ENCODE results near the gene DGCR2. TPM values are rescaled to one million over a fixed set of nuclear protein-coding genes. Genes with fewer than 3 reads are reported as not detected.

Gene DGCR2
- total RNA-seq, 4 donors from 2014 or later: 44.1 to 76.5 (median 56.3) TPM

- no peaks in the 10 kb centered on the region for H3K36me3 ChIP-seq
- peak overlapping the region in 1 of 2 donors; percentile 38 for H3K4me3 ChIP-seq
- H3K27me3 ChIP-seq: peaks cover 62% of the 10 kb centered on the region
- no peak for ATAC-seq
- WGBS, 2 donors (ENCODE audit: low coverage in 1 of 2): no CpG with 5 or more reads among the region's 33 CpGs
- TF ChIP-seq POLR2AphosphoS5 (IDR thresholded peaks at IDR 0.05) (no peak), CTCF (IDR thresholded peaks at IDR 0.05) (no peak), POLR2A (IDR thresholded peaks at IDR 0.05) (no peak), EP300 (IDR thresholded peaks at IDR 0.05) (no peak)
- H3K27ac ChIP-seq: no peak overlapping the region
- H3K4me1 ChIP-seq: peaks cover 0 to 30% (median 11%) of the 10 kb centered on the region in 3 donors
- H3K9me3 ChIP-seq: peaks cover 0 to 5% (median 0%) of the 10 kb centered on the region in 3 donors
Measured at GRCh38 chr22:19148417-19149046, 26.3 kb upstream of the DGCR2 start.

- TF ChIP-seq POLR2A (IDR thresholded peaks at IDR 0.05) (no peak), CTCF (IDR thresholded peaks at IDR 0.05) (no peak), POLR2AphosphoS5 (IDR thresholded peaks at IDR 0.05) (no peak), EP300 (IDR thresholded peaks at IDR 0.05) (no peak)
- Histone ChIP-seq H3K4me1 (peaks cover 0 to 42% (median 15%) of the 10 kb centered on the region in 3 donors), H3K27ac (no peak overlapping the region), H3K9me3 (peaks cover 0 to 5% (median 0%) of the 10 kb centered on the region in 3 donors), H3K4me3 (no peak overlapping the region), H3K36me3 (peaks cover 0 to 6% of the 10 kb centered on the region in 2 donors), H3K27me3 (peaks cover 50% of the 10 kb centered on the region)
- WGBS, 2 donors (ENCODE audit: low coverage in 1 of 2): 15 to 34% methylated on average over 5 to 6 of the region's 9 CpGs
- no peak for ATAC-seq
Measured at GRCh38 chr22:19147195-19147780, 25.1 kb upstream of the DGCR2 start.

- Histone ChIP-seq H3K4me1 (peaks cover 0 to 42% (median 15%) of the 10 kb centered on the region in 3 donors), H3K36me3 (peaks cover 0 to 15% of the 10 kb centered on the region in 2 donors), H3K27me3 (peaks cover 41% of the 10 kb centered on the region), H3K9me3 (peaks cover 0 to 2% (median 0%) of the 10 kb centered on the region in 3 donors), H3K27ac (no peak overlapping the region), H3K4me3 (no peak overlapping the region)
- TF ChIP-seq EP300 (IDR thresholded peaks at IDR 0.05) (no peak), CTCF (IDR thresholded peaks at IDR 0.05) (no peak), POLR2AphosphoS5 (IDR thresholded peaks at IDR 0.05) (no peak), POLR2A (IDR thresholded peaks at IDR 0.05) (no peak)
- ATAC-seq: no peak
- 52 to 78% methylated on average over 5 to 11 of the region's 11 CpGs for WGBS, 2 donors (ENCODE audit: low coverage in 1 of 2)
Measured at GRCh38 chr22:19146215-19146968, 24.2 kb upstream of the DGCR2 start.

- H3K9me3 ChIP-seq: no peaks in the 10 kb centered on the region
- peaks cover 17% of the 10 kb centered on the region for H3K27me3 ChIP-seq
- peak overlapping the region; percentile 23 to 89 (median 86) for H3K27ac ChIP-seq
- H3K36me3 ChIP-seq: peaks cover 0 to 39% of the 10 kb centered on the region in 2 donors
- H3K4me1 ChIP-seq: peaks cover 0 to 24% (median 8%) of the 10 kb centered on the region in 3 donors
- TF ChIP-seq CTCF (IDR thresholded peaks at IDR 0.05): no peak
- no peak for TF ChIP-seq EP300 (IDR thresholded peaks at IDR 0.05)
- TF ChIP-seq POLR2A (IDR thresholded peaks at IDR 0.05): no peak
- no peak for TF ChIP-seq POLR2AphosphoS5 (IDR thresholded peaks at IDR 0.05)
- ATAC-seq: no peak
- WGBS, 2 donors (ENCODE audit: low coverage in 1 of 2): 2% methylated on average over 8 to 15 of the region's 17 CpGs
- peak overlapping the region; percentile 49 to 80 for H3K4me3 ChIP-seq
Measured at GRCh38 chr22:19143967-19144400, 21.8 kb upstream of the DGCR2 start.
